Kidney (tissue), 14 donors: ENCODE results near the gene HAPLN3. TPM values are rescaled to one million over a fixed set of nuclear protein-coding genes. Genes with fewer than 3 reads are reported as not detected.
A peak's percentile ranks its signal among the peaks of the same experiment; 100 is the strongest.

Experiments used
- DNase-seq, 5 donors: peaks; one replicate each; pipeline ENCODE4 v3.0.0-alpha.2; 2013 to 2020
- FAIRE-seq: peaks from 2 replicates; lab custom pipeline; 2012; peaks lifted over from hg19 to GRCh38; lab: Jason Lieb, UNC
- H3K27ac ChIP-seq, 2 donors: one replicate each; pipeline ENCODE4 v1.7.0; 2013; ENCODE audit warnings: low read depth in 2 of 2, low read length in 2 of 2, inconsistent platforms in 1 of 2
- H3K27me3 ChIP-seq: one replicate; pipeline ENCODE4 v1.7.1; 2013; ENCODE audit warnings: low read length, inconsistent platforms; ENCODE audit not compliant: control insufficient read depth, insufficient read depth
- H3K36me3 ChIP-seq, 3 donors: one replicate each; pipeline versions ENCODE4 v1.7.0 to v1.7.1; 2013; ENCODE audit warnings: low read length in 3 of 3, control low read depth in 1 of 3, inconsistent platforms in 1 of 3; ENCODE audit not compliant: insufficient read depth in 3 of 3, control insufficient read depth in 2 of 3
- H3K4me1 ChIP-seq, 3 donors: one replicate each; pipeline versions ENCODE4 v1.7.0 to v1.7.1; 2013; ENCODE audit warnings: low read length in 3 of 3, inconsistent platforms in 1 of 3, low read depth in 1 of 3; ENCODE audit not compliant: control insufficient read depth in 2 of 3, insufficient read depth in 2 of 3
- H3K4me3 ChIP-seq, 3 donors: one replicate each; pipeline versions ENCODE4 v1.7.0 to v1.8.1; 2013; ENCODE audit warnings: low read length in 3 of 3, control low read depth in 1 of 3, inconsistent platforms in 1 of 3
- H3K9ac ChIP-seq, 3 donors: one replicate each; pipeline versions ENCODE4 v1.7.0 to v1.7.1; 2013; ENCODE audit warnings: low read length in 3 of 3, control low read depth in 1 of 3, inconsistent platforms in 1 of 3
- H3K9me3 ChIP-seq, 3 donors: one replicate each; pipeline versions ENCODE4 v1.7.0 to v1.7.1; 2013; ENCODE audit warnings: low read length in 3 of 3, control low read depth in 1 of 3, inconsistent platforms in 1 of 3; ENCODE audit not compliant: control insufficient read depth in 2 of 3, insufficient read depth in 1 of 3
- CTCF ChIP-seq: IDR thresholded peaks from 3 replicates; pipeline ENCODE4 v1.5.1; 2012; ENCODE audit warnings: mild to moderate bottlenecking, moderate library complexity, borderline replicate concordance; ENCODE audit not compliant: insufficient read depth; ENCODE audit errors: extremely low read depth
- intact Hi-C: fragments of 100-400 bp; cut with DNase I; formaldehyde crosslinking; loops from one replicate; pipeline ENCODE4 v1.11.1; 2022
- polyA plus RNA-seq: library from polyadenylated mRNA; stranded (reverse); fragments of 350-450 nt; fragmentation: Illumina TruSeq; extraction: RNeasy Lipid Tissue Mini Kit (QIAGEN cat#74804); gene quantifications from one replicate; pipeline ENCODE4 v1.2.3, GENCODE V29; 2014; ENCODE audit warnings: low read depth, low replicate concordance; ENCODE audit not compliant: insufficient read depth
- total RNA-seq: library from RNA; stranded (reverse); fragmentation: NEBNext Ultra II Directional; extraction: Animal tissue kit (Norgen Biotek cat#: 25700); gene quantifications from one replicate; pipeline ENCODE4 v1.2.1, GENCODE V29; 2021
- donor health status: control.
- donor health status: control.
- donor health status: control.
- donor health status: control.
- donor health status: control.
- donor health status: DM: yes; HTN: yes; CAD: no.
- donor health status: Normal renal cell carcinoma (clear cell type).

HAPLN3 gene
- total and polyA plus RNA-seq, 2 donors from 2014 or later: 2.2 to 11.2 TPM

GRCh38 chr15:88904624-88905327 is 9.4 kb upstream of the HAPLN3 start:
- intact Hi-C loops: loop anchor here (5.0 to 10.0 kb wide), 2 partner anchors 103 to 270 kb away; no protein-coding TSS in a partner anchor
- no peak overlapping the region for H3K4me3 ChIP-seq
- no peaks in the 10 kb centered on the region for H3K27me3 ChIP-seq
- peaks cover 0 to 5% (median 0%) of the 10 kb centered on the region in 3 donors for H3K36me3 ChIP-seq
- TF ChIP-seq CTCF: peak; percentile 97
- H3K4me1 ChIP-seq: no peaks in the 10 kb centered on the region
- no peak overlapping the region for H3K27ac ChIP-seq
- DNase-seq: peak; percentile 80 to 87 (median 84)
- FAIRE-seq: no peak
- no peak overlapping the region for H3K9ac ChIP-seq
- H3K9me3 ChIP-seq: no peaks in the 10 kb centered on the region

GRCh38 chr15:88904257-88904623 is 8.9 kb upstream of the HAPLN3 start:
- TF ChIP-seq CTCF: no peak
- H3K36me3 ChIP-seq: peaks cover 0 to 5% (median 0%) of the 10 kb centered on the region in 3 donors
- H3K9ac ChIP-seq: no peak overlapping the region
- no peaks in the 10 kb centered on the region for H3K9me3 ChIP-seq
- DNase-seq (peak in 1 of 5 donors; percentile 28), FAIRE-seq (no peak)
- intact Hi-C loops: loop anchor here (5.0 to 10.0 kb wide), 2 partner anchors 103 to 271 kb away; no protein-coding TSS in a partner anchor
- no peak overlapping the region for H3K27ac ChIP-seq
- no peak overlapping the region for H3K4me3 ChIP-seq
- no peaks in the 10 kb centered on the region for H3K4me1 ChIP-seq
- no peaks in the 10 kb centered on the region for H3K27me3 ChIP-seq

GRCh38 chr15:88902846-88903245 is 7.5 kb upstream of the HAPLN3 start:
- Histone ChIP-seq H3K4me1 (no peaks in the 10 kb centered on the region), H3K27me3 (no peaks in the 10 kb centered on the region), H3K9ac (no peak overlapping the region), H3K27ac (no peak overlapping the region), H3K9me3 (no peaks in the 10 kb centered on the region), H3K4me3 (no peak overlapping the region), H3K36me3 (peaks cover 0 to 5% (median 0%) of the 10 kb centered on the region in 3 donors)
- intact Hi-C loops: loop anchor here (5.0 to 10.0 kb wide), 2 partner anchors 104 to 272 kb away; no protein-coding TSS in a partner anchor
- no peak for FAIRE-seq
- TF ChIP-seq CTCF: no peak
- DNase-seq: peak in 1 of 5 donors; percentile 12
